ENCODE data around the gene JOSD1. TPM values are rescaled to one million over a fixed set of nuclear protein-coding genes. Genes with fewer than 3 reads are reported as not detected.

The JOSD1 gene
- total and polyA plus RNA-seq, 9 of the 15 experiments (the other 6 are each of a cell fraction or from before 2014, with no cell fraction given): 8.9 to 39.1 (median 30.4) TPM

DNA sequence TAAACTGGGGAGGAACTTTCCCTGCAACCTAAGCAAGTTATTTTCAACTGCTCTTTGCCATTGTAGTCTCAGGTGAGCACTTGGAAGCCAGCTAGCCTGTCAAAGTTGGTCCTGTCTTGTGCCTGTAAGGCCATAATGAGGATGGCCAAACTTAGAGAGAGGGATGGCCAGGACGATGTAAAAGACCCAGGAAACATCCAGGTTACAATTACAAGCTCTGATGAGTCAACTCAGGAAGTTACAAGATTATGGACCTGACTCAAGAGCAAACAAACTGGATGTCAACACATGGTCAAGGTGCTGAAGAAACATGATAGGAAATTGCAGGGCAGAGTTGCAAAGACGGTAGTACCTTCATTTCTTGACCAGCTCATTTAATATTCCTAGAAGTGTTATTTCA lies 6.6 kb upstream of the JOSD1 start (continued):
- TF ChIP-seq, protein P1, sequence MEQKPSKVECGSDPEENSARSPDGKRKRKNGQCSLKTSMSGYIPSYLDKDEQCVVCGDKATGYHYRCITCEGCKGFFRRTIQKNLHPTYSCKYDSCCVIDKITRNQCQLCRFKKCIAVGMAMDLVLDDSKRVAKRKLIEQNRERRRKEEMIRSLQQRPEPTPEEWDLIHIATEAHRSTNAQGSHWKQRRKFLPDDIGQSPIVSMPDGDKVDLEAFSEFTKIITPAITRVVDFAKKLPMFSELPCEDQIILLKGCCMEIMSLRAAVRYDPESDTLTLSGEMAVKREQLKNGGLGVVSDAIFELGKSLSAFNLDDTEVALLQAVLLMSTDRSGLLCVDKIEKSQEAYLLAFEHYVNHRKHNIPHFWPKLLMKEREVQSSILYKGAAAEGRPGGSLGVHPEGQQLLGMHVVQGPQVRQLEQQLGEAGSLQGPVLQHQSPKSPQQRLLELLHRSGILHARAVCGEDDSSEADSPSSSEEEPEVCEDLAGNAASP (IDR thresholded peaks at IDR 0.05): no peak
- TF ChIP-seq, protein P2, sequence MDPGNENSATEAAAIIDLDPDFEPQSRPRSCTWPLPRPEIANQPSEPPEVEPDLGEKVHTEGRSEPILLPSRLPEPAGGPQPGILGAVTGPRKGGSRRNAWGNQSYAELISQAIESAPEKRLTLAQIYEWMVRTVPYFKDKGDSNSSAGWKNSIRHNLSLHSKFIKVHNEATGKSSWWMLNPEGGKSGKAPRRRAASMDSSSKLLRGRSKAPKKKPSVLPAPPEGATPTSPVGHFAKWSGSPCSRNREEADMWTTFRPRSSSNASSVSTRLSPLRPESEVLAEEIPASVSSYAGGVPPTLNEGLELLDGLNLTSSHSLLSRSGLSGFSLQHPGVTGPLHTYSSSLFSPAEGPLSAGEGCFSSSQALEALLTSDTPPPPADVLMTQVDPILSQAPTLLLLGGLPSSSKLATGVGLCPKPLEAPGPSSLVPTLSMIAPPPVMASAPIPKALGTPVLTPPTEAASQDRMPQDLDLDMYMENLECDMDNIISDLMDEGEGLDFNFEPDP (CRISPR knock-in tag; IDR thresholded peaks at IDR 0.05): no peak
- TF ChIP-seq, protein P3, sequence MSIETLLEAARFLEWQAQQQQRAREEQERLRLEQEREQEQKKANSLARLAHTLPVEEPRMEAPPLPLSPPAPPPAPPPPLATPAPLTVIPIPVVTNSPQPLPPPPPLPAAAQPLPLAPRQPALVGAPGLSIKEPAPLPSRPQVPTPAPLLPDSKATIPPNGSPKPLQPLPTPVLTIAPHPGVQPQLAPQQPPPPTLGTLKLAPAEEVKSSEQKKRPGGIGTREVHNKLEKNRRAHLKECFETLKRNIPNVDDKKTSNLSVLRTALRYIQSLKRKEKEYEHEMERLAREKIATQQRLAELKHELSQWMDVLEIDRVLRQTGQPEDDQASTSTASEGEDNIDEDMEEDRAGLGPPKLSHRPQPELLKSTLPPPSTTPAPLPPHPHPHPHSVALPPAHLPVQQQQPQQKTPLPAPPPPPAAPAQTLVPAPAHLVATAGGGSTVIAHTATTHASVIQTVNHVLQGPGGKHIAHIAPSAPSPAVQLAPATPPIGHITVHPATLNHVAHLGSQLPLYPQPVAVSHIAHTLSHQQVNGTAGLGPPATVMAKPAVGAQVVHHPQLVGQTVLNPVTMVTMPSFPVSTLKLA (conservative IDR thresholded peaks at IDR 0.05): peak in 1 of 2 experiments; percentile 34; a peak in 1 of 4 replicates
- TF ChIP-seq MAFK (IDR thresholded peaks at IDR 0.05; ENCODE audit: low read length): no peak
- TF ChIP-seq ETS2 (tag; IDR thresholded peaks at IDR 0.05; ENCODE audit: borderline replicate concordance, poor library complexity, severe bottlenecking): no peak
- no peak for TF ChIP-seq SIN3A (IDR thresholded peaks at IDR 0.05; ENCODE audit: borderline replicate concordance in 2 of 2, control insufficient read depth in 1 of 2, low read depth in 2 of 2, low read length in 2 of 2)
- TF ChIP-seq HDGF (IDR thresholded peaks at IDR 0.05): no peak
- TF ChIP-seq ETV1 (tag; conservative IDR thresholded peaks at IDR 0.05; ENCODE audit: low read depth): peak; percentile 40; the same call in 1 of the 2 replicates
- TF ChIP-seq FOXA3 (CRISPR knock-in tag; conservative IDR thresholded peaks at IDR 0.05 in 1 of 2, IDR thresholded peaks at IDR 0.05 in 1 of 2): 0 out of 4 replicates have a peak, but pooled peaks of 1 of the 2 experiments have one; percentile 11
- TF ChIP-seq MAZ (CRISPR knock-in tag; conservative IDR thresholded peaks at IDR 0.05 in 1 of 2, IDR thresholded peaks at IDR 0.05 in 1 of 2): no peak
- TF ChIP-seq, protein P4, sequence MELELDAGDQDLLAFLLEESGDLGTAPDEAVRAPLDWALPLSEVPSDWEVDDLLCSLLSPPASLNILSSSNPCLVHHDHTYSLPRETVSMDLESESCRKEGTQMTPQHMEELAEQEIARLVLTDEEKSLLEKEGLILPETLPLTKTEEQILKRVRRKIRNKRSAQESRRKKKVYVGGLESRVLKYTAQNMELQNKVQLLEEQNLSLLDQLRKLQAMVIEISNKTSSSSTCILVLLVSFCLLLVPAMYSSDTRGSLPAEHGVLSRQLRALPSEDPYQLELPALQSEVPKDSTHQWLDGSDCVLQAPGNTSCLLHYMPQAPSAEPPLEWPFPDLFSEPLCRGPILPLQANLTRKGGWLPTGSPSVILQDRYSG (tag; conservative IDR thresholded peaks at IDR 0.05; ENCODE audit: low read depth): no peak
- TF ChIP-seq, protein P5, sequence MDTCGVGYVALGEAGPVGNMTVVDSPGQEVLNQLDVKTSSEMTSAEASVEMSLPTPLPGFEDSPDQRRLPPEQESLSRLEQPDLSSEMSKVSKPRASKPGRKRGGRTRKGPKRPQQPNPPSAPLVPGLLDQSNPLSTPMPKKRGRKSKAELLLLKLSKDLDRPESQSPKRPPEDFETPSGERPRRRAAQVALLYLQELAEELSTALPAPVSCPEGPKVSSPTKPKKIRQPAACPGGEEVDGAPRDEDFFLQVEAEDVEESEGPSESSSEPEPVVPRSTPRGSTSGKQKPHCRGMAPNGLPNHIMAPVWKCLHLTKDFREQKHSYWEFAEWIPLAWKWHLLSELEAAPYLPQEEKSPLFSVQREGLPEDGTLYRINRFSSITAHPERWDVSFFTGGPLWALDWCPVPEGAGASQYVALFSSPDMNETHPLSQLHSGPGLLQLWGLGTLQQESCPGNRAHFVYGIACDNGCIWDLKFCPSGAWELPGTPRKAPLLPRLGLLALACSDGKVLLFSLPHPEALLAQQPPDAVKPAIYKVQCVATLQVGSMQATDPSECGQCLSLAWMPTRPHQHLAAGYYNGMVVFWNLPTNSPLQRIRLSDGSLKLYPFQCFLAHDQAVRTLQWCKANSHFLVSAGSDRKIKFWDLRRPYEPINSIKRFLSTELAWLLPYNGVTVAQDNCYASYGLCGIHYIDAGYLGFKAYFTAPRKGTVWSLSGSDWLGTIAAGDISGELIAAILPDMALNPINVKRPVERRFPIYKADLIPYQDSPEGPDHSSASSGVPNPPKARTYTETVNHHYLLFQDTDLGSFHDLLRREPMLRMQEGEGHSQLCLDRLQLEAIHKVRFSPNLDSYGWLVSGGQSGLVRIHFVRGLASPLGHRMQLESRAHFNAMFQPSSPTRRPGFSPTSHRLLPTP (IDR thresholded peaks at IDR 0.05; ENCODE audit: borderline replicate concordance, extremely low read depth, insufficient read length): no peak
- TF ChIP-seq SMAD2 (IDR thresholded peaks at IDR 0.05; ENCODE audit: low read depth, low read length): no peak
- no peak for TF ChIP-seq NUFIP1 (IDR thresholded peaks at IDR 0.05; ENCODE audit: partially characterized antibody)
- TF ChIP-seq FOXK2 (conservative IDR thresholded peaks at IDR 0.05 in 1 of 2, IDR thresholded peaks at IDR 0.05 in 1 of 2; ENCODE audit: low read depth in 2 of 2): peak in 1 of 2 experiments; percentile 27; a peak in 1 of 4 replicates
- TF ChIP-seq SMARCB1 (IDR thresholded peaks at IDR 0.05; ENCODE audit: insufficient read length, low read depth): no peak
- no peak for TF ChIP-seq NBN (IDR thresholded peaks at IDR 0.05; ENCODE audit: low read depth)

Data from K562 (cell line).